Stromal cell of bone marrow (primary cell): ENCODE data around the gene FKBP2.

Source experiments
- DNase-seq: peaks from one replicate; pipeline ENCODE4 v3.0.0-alpha.2; 2012; ENCODE audit warnings: low read depth

Gene FKBP2

GRCh38 chr11:64285885-64286800, 45.2 kb downstream of the FKBP2 start:
- no peak for DNase-seq

- DNase-seq, result no peak
Observed at GRCh38 chr11:64286801-64287159, 45.9 kb downstream of the FKBP2 start.

- DNase-seq, result no peak
Observed at GRCh38 chr11:64287676-64288352, 46.9 kb downstream of the FKBP2 start.

- DNase-seq, result no peak
Observed at GRCh38 chr11:64288353-64288750, 47.5 kb downstream of the FKBP2 start.

- no peak for DNase-seq
Observed at GRCh38 chr11:64289002-64289564, 48.2 kb downstream of the FKBP2 start.

GRCh38 chr11:64290352-64291261, 49.7 kb downstream of the FKBP2 start:
- DNase-seq, result no peak

- DNase-seq, result no peak
Observed at GRCh38 chr11:64291262-64291751, 50.4 kb downstream of the FKBP2 start, which contains the start of gene KCNK4. TSS of gene KCNK4 (plus strand) at chr11:64291302. CDS start at chr11:64293019, 1,717 bp downstream.

- no peak for DNase-seq
Observed at GRCh38 chr11:64291752-64292459, 51.0 kb downstream of the FKBP2 start.

GRCh38 chr11:64292460-64293254, 51.8 kb downstream of the FKBP2 start:
- no peak for DNase-seq
